HCT116 (cell line): ENCODE data around the gene CNTN4. TPM values are rescaled to one million over a fixed set of nuclear protein-coding genes. Genes with fewer than 3 reads are reported as not detected.

Experiments
- ATAC-seq: fragments of 200-7000 bp; cut with Tn5 transposase; 2 replicates; pipeline ENCODE4 v1.9.1; 2020; ENCODE audit warnings: mild to moderate bottlenecking, moderate library complexity
- BruUV-seq: library from RNA; stranded (reverse); fragments of 400-500 nt; replicated peaks from 2 replicates; lab custom pipeline; 2021; lab: Mats Ljungman, UMichigan
- CTCF ChIA-PET: fragments of 300-600 bp; sonication (Branson Sonifier 250); formaldehyde crosslinking; loops from one replicate; lab custom pipeline; 2021; ENCODE audit warnings: antibody characterized with exemption; lab: Charles Lee
- POLR2A ChIA-PET: fragments of 300-600, 350-600 bp; sonication (Branson Sonifier 250); formaldehyde crosslinking; loops from one replicate; lab custom pipeline; 2021; ENCODE audit warnings: antibody characterized with exemption; lab: Charles Lee
- RAD21 ChIA-PET, 2 experiments: fragments of 300-600 bp; sonication (Branson Sonifier 250); formaldehyde crosslinking; loops; one replicate each; lab custom pipeline; 2023; ENCODE audit warnings: low total read pairs in 2 of 2; ENCODE audit not compliant: uncharacterized antibody in 2 of 2, unreplicated experiment in 2 of 2, low non-redundant PET in 1 of 2; lab: Charles Lee
- DNase-seq: peaks from one replicate; pipeline ENCODE4 v3.0.0-alpha.2; 2010; ENCODE audit warnings: low read depth, low spot score
- H2AFZ ChIP-seq: fragments of 200-600 bp; shearing (Covaris generic), sonication (generic); 2 replicates; pipeline ENCODE4 v1.6.1; 2017; ENCODE audit warnings: low read depth, mixed run types, mixed read lengths, antibody characterized with exemption, low read length; ENCODE audit not compliant: poor library complexity, severe bottlenecking
- H3K27ac ChIP-seq: 2 replicates; pipeline ENCODE4 v1.5.1; 2012; ENCODE audit warnings: low read depth, low read length
- H3K27me3 ChIP-seq: fragments of 200-600 bp; sonication (generic); 2 replicates; pipeline ENCODE4 v1.6.1; 2016; ENCODE audit warnings: mixed run types, low read length, mixed read lengths; ENCODE audit not compliant: insufficient read depth
- H3K36me3 ChIP-seq, 2 experiments: fragments of 200-500 bp in 1 of 2; fragments of 200-600 bp in 1 of 2; sonication (Bioruptor generic) in 1 of 2; sonication (generic) in 1 of 2; 2 replicates each; pipeline versions ENCODE4 v1.5.1 to v1.6.1; 2014 to 2016; ENCODE audit warnings: low read length in 2 of 2, inconsistent platforms in 1 of 2, mixed read lengths in 1 of 2, mixed run types in 1 of 2; ENCODE audit not compliant: insufficient read depth in 2 of 2, control insufficient read depth in 1 of 2
- H3K4me1 ChIP-seq, 2 experiments: fragments of 200-600 bp in 1 of 2; sonication (generic) in 1 of 2; 2 replicates each; pipeline versions ENCODE4 v1.5.1 to v1.6.1; 2012 to 2017; ENCODE audit warnings: low read length in 2 of 2, inconsistent platforms in 1 of 2, mild to moderate bottlenecking in 1 of 2, mixed read lengths in 1 of 2, mixed run types in 1 of 2, moderate library complexity in 1 of 2; ENCODE audit not compliant: insufficient read depth in 2 of 2, control insufficient read depth in 1 of 2
- H3K4me2 ChIP-seq: fragments of 200-600 bp; sonication (generic); 2 replicates; pipeline ENCODE4 v1.6.1; 2017; ENCODE audit warnings: mixed run types, low read length, mixed read lengths
- H3K4me3 ChIP-seq, 2 experiments: fragments of 200-600 bp in 1 of 2; sonication (generic) in 1 of 2; replicated peaks in 1 of 2; 2 replicates each; pipeline ENCODE4 v1.5.1; 2011 to 2016; ENCODE audit warnings: low read length in 2 of 2, control low read depth in 1 of 2, low read depth in 1 of 2, mild to moderate bottlenecking in 1 of 2, mixed read lengths in 1 of 2, mixed run types in 1 of 2
- H3K79me2 ChIP-seq: fragments of 200-600 bp; sonication (generic); 2 replicates; pipeline ENCODE4 v1.6.1; 2017; ENCODE audit warnings: mild to moderate bottlenecking, mixed run types, low read length, moderate library complexity, mixed read lengths; ENCODE audit not compliant: insufficient read depth
- H3K9ac ChIP-seq: fragments of 200-600 bp; sonication (generic); 2 replicates; pipeline ENCODE4 v1.6.1; 2016; ENCODE audit warnings: low read length, mixed read lengths
- H3K9me2 ChIP-seq: fragments of 200-600 bp; sonication (generic), shearing (Covaris generic); 2 replicates; pipeline ENCODE4 v1.6.1; 2017; ENCODE audit warnings: mixed run types, mild to moderate bottlenecking, moderate library complexity; ENCODE audit not compliant: insufficient read depth
- H3K9me3 ChIP-seq, 2 experiments: fragments of 200-500 bp in 1 of 2; fragments of 200-600 bp in 1 of 2; sonication (Bioruptor generic) in 1 of 2; sonication (generic) in 1 of 2; 2 replicates each; pipeline ENCODE4 v1.6.1; 2014 to 2017; ENCODE audit warnings: low read length in 2 of 2, mixed read lengths in 2 of 2, inconsistent platforms in 1 of 2, low read depth in 1 of 2, mild to moderate bottlenecking in 1 of 2, mixed run types in 1 of 2, moderate library complexity in 1 of 2; ENCODE audit not compliant: control insufficient read depth in 1 of 2, insufficient read depth in 1 of 2
- H4K20me1 ChIP-seq: fragments of 200-600 bp; sonication (generic), shearing (Covaris generic); 2 replicates; pipeline ENCODE4 v1.6.1; 2017; ENCODE audit warnings: mixed run types, mild to moderate bottlenecking, moderate library complexity; ENCODE audit not compliant: insufficient read depth
- CEBPB ChIP-seq: IDR thresholded peaks from 2 replicates; pipeline ENCODE4 v1.6.1; 2012; ENCODE audit warnings: low read depth
- ELF1 ChIP-seq: IDR thresholded peaks from 2 replicates; pipeline ENCODE4 v1.6.1; 2012; ENCODE audit warnings: low read depth, borderline replicate concordance
- EZH2 ChIP-seq: fragments of 200-600 bp; sonication (generic); IDR thresholded peaks from 2 replicates; pipeline ENCODE4 v1.6.1; 2017; ENCODE audit warnings: antibody characterized with exemption, mixed run types
- EZH2phosphoT487 ChIP-seq: fragments of 200-600 bp; IDR thresholded peaks from 2 replicates; pipeline ENCODE4 v1.6.1; 2018; ENCODE audit warnings: antibody characterized with exemption, borderline replicate concordance
- JUND ChIP-seq: IDR thresholded peaks from 2 replicates; pipeline ENCODE4 v1.6.1; 2012
- POLR2A ChIP-seq: IDR thresholded peaks from 2 replicates; pipeline ENCODE4 v1.7.0; 2011; ENCODE audit warnings: borderline replicate concordance; ENCODE audit not compliant: insufficient read depth, insufficient read length; ENCODE audit errors: extremely low read depth
- RAD21 ChIP-seq: IDR thresholded peaks from 2 replicates; pipeline ENCODE4 v1.6.1; 2012; ENCODE audit warnings: low read depth, mild to moderate bottlenecking
- SIN3A ChIP-seq: IDR thresholded peaks from 2 replicates; pipeline ENCODE4 v1.6.1; 2012; ENCODE audit warnings: low read depth
- SP1 ChIP-seq: IDR thresholded peaks from 2 replicates; pipeline ENCODE4 v1.6.1; 2012; ENCODE audit warnings: low read depth
- SRF ChIP-seq: IDR thresholded peaks from 2 replicates; pipeline ENCODE4 v1.6.1; 2012; ENCODE audit warnings: low read depth
- TCF7L2 ChIP-seq: IDR thresholded peaks from 2 replicates; pipeline ENCODE4 v1.7.0; 2011; ENCODE audit warnings: borderline replicate concordance, inconsistent platforms; ENCODE audit not compliant: insufficient read depth, insufficient read length; ENCODE audit errors: extremely low read depth
- YY1 ChIP-seq: IDR thresholded peaks from 2 replicates; pipeline ENCODE4 v1.6.1; 2011; ENCODE audit warnings: low read length, low read depth, moderate library complexity, mild to moderate bottlenecking; ENCODE audit not compliant: insufficient replicate concordance; ENCODE audit errors: extremely low read depth
- ZFX ChIP-seq: fragments of 450-650 bp; IDR thresholded peaks from 2 replicates; pipeline ENCODE4 v1.6.1; 2017
- ZNF274 ChIP-seq: fragments of 200-500 bp; sonication (Bioruptor generic); IDR thresholded peaks from 2 replicates; pipeline ENCODE4 v1.6.1; 2014; ENCODE audit warnings: mild to moderate bottlenecking, low read depth, low read length, inconsistent platforms
- intact Hi-C: fragments of 100-400 bp; cut with micrococcal nuclease; formaldehyde crosslinking; loops from 2 replicates; pipeline ENCODE4 v1.10.0; 2022
- total RNA-seq: library from RNA; stranded (reverse); gene quantifications from one replicate; pipeline ENCODE4 v1.2.1, GENCODE V29; 2021; ENCODE audit not compliant: unreplicated experiment
- TF ChIP-seq, protein P1 (sequence below): IDR thresholded peaks from 2 replicates; pipeline ENCODE4 v1.6.1; 2012; ENCODE audit warnings: low read depth
- TF ChIP-seq, protein P2 (sequence below): IDR thresholded peaks from 2 replicates; pipeline ENCODE4 v1.6.1; 2012
- TF ChIP-seq, protein P3 (sequence below): IDR thresholded peaks from 2 replicates; pipeline ENCODE4 v1.6.1; 2012

The CNTN4 gene
- total RNA-seq, 1 experiment from 2014 or later, result not detected

DNA sequence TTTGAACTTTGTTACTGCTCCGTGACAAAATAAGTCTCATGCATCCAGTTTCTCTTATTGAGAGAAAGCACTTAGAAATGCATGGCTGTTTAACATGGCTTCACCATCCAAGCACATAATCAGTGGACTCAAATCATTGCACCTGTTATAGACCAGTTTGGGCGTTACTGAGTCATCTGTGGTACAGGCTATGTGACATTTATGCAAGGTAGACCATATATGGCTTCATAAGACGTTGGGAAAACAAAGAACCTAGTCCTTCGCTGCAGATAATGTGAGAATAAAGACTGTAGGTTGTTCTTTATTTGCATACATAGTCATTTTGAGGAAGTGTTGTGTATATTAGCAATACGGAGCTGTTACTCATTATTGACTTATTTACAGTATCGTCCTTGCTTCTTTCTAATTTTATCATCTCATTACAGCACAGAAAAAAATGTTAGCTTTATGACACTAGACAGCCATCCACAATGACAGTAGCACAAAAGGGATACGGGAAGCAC, 636.8 kb downstream of the CNTN4 start:
- ATAC-seq, result no peak
- DNase-seq, result no peak
- no peak overlapping the region for H3K4me2 ChIP-seq
- no peaks in the 10 kb centered on the region for H4K20me1 ChIP-seq
- H3K27ac ChIP-seq, result no peak overlapping the region
- no peak overlapping the region for H3K9ac ChIP-seq
- POLR2A ChIA-PET, result no interaction called here
- no peaks in the 10 kb centered on the region for H3K9me2 ChIP-seq
- BruUV-seq, result no TSS peak
- H3K36me3 ChIP-seq, result no peaks in the 10 kb centered on the region
- no peaks in the 10 kb centered on the region for H3K4me1 ChIP-seq
- H3K4me3 ChIP-seq, result no peak overlapping the region
- peaks cover 9 to 16% of the 10 kb centered on the region in 2 experiments; a peak in 2 of 4 replicates for H3K9me3 ChIP-seq
- RAD21 ChIA-PET, result no interaction called here
- H2AFZ ChIP-seq, result no peak overlapping the region
- intact Hi-C loops, result no loop called here
- CTCF ChIA-PET, result no interaction called here
- H3K27me3 ChIP-seq, result no peaks in the 10 kb centered on the region
- H3K79me2 ChIP-seq, result no peaks in the 10 kb centered on the region
- TF ChIP-seq, protein P1, sequence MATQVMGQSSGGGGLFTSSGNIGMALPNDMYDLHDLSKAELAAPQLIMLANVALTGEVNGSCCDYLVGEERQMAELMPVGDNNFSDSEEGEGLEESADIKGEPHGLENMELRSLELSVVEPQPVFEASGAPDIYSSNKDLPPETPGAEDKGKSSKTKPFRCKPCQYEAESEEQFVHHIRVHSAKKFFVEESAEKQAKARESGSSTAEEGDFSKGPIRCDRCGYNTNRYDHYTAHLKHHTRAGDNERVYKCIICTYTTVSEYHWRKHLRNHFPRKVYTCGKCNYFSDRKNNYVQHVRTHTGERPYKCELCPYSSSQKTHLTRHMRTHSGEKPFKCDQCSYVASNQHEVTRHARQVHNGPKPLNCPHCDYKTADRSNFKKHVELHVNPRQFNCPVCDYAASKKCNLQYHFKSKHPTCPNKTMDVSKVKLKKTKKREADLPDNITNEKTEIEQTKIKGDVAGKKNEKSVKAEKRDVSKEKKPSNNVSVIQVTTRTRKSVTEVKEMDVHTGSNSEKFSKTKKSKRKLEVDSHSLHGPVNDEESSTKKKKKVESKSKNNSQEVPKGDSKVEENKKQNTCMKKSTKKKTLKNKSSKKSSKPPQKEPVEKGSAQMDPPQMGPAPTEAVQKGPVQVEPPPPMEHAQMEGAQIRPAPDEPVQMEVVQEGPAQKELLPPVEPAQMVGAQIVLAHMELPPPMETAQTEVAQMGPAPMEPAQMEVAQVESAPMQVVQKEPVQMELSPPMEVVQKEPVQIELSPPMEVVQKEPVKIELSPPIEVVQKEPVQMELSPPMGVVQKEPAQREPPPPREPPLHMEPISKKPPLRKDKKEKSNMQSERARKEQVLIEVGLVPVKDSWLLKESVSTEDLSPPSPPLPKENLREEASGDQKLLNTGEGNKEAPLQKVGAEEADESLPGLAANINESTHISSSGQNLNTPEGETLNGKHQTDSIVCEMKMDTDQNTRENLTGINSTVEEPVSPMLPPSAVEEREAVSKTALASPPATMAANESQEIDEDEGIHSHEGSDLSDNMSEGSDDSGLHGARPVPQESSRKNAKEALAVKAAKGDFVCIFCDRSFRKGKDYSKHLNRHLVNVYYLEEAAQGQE, result no peak
- TF ChIP-seq SP1 (no peak), RAD21 (no peak), JUND (no peak), ZFX (no peak), ELF1 (no peak), CEBPB (no peak), TCF7L2 (no peak), YY1 (no peak), SRF (no peak), EZH2 (no peak), SIN3A (no peak), EZH2phosphoT487 (no peak), ZNF274 (no peak), POLR2A (no peak)
- TF ChIP-seq, protein P2, sequence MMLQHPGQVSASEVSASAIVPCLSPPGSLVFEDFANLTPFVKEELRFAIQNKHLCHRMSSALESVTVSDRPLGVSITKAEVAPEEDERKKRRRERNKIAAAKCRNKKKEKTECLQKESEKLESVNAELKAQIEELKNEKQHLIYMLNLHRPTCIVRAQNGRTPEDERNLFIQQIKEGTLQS, result no peak
- TF ChIP-seq, protein P3, sequence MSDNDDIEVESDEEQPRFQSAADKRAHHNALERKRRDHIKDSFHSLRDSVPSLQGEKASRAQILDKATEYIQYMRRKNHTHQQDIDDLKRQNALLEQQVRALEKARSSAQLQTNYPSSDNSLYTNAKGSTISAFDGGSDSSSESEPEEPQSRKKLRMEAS, result no peak
